OCI-LY7 (cell line): Measurements from ENCODE around the gene UBE2L3.

Source experiments
- CTCF ChIP-seq: fragments of 200-600 bp; sonication (generic); conservative IDR thresholded peaks from 2 replicates; pipeline ENCODE4 v1.5.1; 2014; ENCODE audit warnings: mild to moderate bottlenecking, antibody characterized with exemption, low read length, moderate library complexity, mixed read lengths
- EZH2phosphoT487 ChIP-seq: fragments of 200-600 bp; sonication (generic); IDR thresholded peaks from 2 replicates; pipeline ENCODE4 v1.6.1; 2018; ENCODE audit warnings: low read depth, borderline replicate concordance, mild to moderate bottlenecking, mixed run types, antibody characterized with exemption, low read length, moderate library complexity, mixed read lengths

GRCh38 chr22:21569459-21570170 is 2.1 kb downstream of the UBE2L3 start:
- TF ChIP-seq CTCF (no peak), EZH2phosphoT487 (no peak)
